KMS-11 (cell line): ENCODE data around the gene TMOD2.

Experiments used
- H2AFZ ChIP-seq: fragments of 200-600 bp; sonication (generic); 2 replicates; pipeline ENCODE4 v1.6.1; 2016; ENCODE audit warnings: antibody characterized with exemption, mixed run types, low read depth
- H3K27ac ChIP-seq: fragments of 200-600 bp; sonication (generic); 2 replicates; pipeline ENCODE4 v1.6.1; 2016; ENCODE audit warnings: mild to moderate bottlenecking, mixed run types
- H3K27me3 ChIP-seq: fragments of 200-600 bp; sonication (generic); 2 replicates; pipeline ENCODE4 v1.6.1; 2017; ENCODE audit warnings: mild to moderate bottlenecking, low read depth, mixed run types, moderate library complexity; ENCODE audit not compliant: insufficient read depth
- H3K36me3 ChIP-seq: fragments of 200-600 bp; sonication (generic); 2 replicates; pipeline ENCODE4 v1.6.1; 2017; ENCODE audit warnings: mild to moderate bottlenecking, mixed run types; ENCODE audit not compliant: insufficient read depth
- H3K4me1 ChIP-seq: fragments of 200-600 bp; sonication (generic); 2 replicates; pipeline ENCODE4 v1.6.1; 2016; ENCODE audit warnings: mild to moderate bottlenecking, low read depth, mixed run types; ENCODE audit not compliant: poor library complexity, severe bottlenecking
- H3K4me2 ChIP-seq: fragments of 200-600 bp; sonication (generic); 2 replicates; pipeline ENCODE4 v1.7.0; 2016; ENCODE audit warnings: mild to moderate bottlenecking, mixed run types
- H3K4me3 ChIP-seq: fragments of 200-600 bp; sonication (generic); IDR thresholded peaks from 2 replicates; pipeline ENCODE4 v1.6.1; 2017; ENCODE audit warnings: low read depth, low read length, mixed read lengths; ENCODE audit not compliant: insufficient read depth
- H3K79me2 ChIP-seq: fragments of 200-600 bp; sonication (generic); 2 replicates; pipeline ENCODE4 v1.6.1; 2016; ENCODE audit warnings: low read depth, mixed run types; ENCODE audit not compliant: insufficient read depth
- H3K9ac ChIP-seq: fragments of 200-600 bp; sonication (generic); 2 replicates; pipeline ENCODE4 v1.6.1; 2016; ENCODE audit warnings: mild to moderate bottlenecking, mixed run types
- H4K20me1 ChIP-seq: fragments of 200-600 bp; sonication (generic); 2 replicates; pipeline ENCODE4 v1.6.1; 2016; ENCODE audit warnings: mild to moderate bottlenecking, mixed run types; ENCODE audit not compliant: insufficient read depth
- CTCF ChIP-seq: fragments of 200-600 bp; sonication (generic); conservative IDR thresholded peaks from 2 replicates; pipeline ENCODE4 v1.6.1; 2017; ENCODE audit warnings: low read depth, mild to moderate bottlenecking, antibody characterized with exemption, low read length, moderate library complexity, mixed read lengths

TMOD2 gene

GRCh38 chr15:51842265-51842664 lies 90.9 kb downstream of the TMOD2 start:
- peaks cover 8% of the 10 kb centered on the region for H4K20me1 ChIP-seq
- H3K4me3 ChIP-seq = no peak overlapping the region
- H3K36me3 ChIP-seq = no peaks in the 10 kb centered on the region
- no peak overlapping the region for H2AFZ ChIP-seq
- H3K27ac ChIP-seq = no peak overlapping the region
- H3K27me3 ChIP-seq = no peaks in the 10 kb centered on the region
- H3K4me1 ChIP-seq = peaks cover 41% of the 10 kb centered on the region
- H3K9ac ChIP-seq = no peak overlapping the region
- peaks cover 74% of the 10 kb centered on the region; the same call in 1 of the 2 replicates for H3K79me2 ChIP-seq
- no peak for TF ChIP-seq CTCF
- H3K4me2 ChIP-seq = no peak overlapping the region

- no peak overlapping the region for H2AFZ ChIP-seq
- H3K9ac ChIP-seq = no peak overlapping the region
- no peak for TF ChIP-seq CTCF
- H3K4me3 ChIP-seq = no peak overlapping the region
- H4K20me1 ChIP-seq = peaks cover 7% of the 10 kb centered on the region
- H3K36me3 ChIP-seq = no peaks in the 10 kb centered on the region
- H3K4me2 ChIP-seq = no peak overlapping the region
- peaks cover 78% of the 10 kb centered on the region; the same call in 1 of the 2 replicates for H3K79me2 ChIP-seq
- H3K4me1 ChIP-seq = peaks cover 38% of the 10 kb centered on the region
- no peaks in the 10 kb centered on the region for H3K27me3 ChIP-seq
- H3K27ac ChIP-seq = no peak overlapping the region
Observed at GRCh38 chr15:51842852-51843737, 91.7 kb downstream of the TMOD2 start.

GRCh38 chr15:51844747-51845426 lies 93.5 kb downstream of the TMOD2 start:
- Histone ChIP-seq H3K4me1 (peaks cover 38% of the 10 kb centered on the region), H3K27ac (no peak overlapping the region), H3K4me2 (no peak overlapping the region)

GRCh38 chr15:51846066-51846462 lies 94.7 kb downstream of the TMOD2 start:
- H2AFZ ChIP-seq = no peak overlapping the region
- H3K27ac ChIP-seq = no peak overlapping the region
- no peak overlapping the region for H3K4me3 ChIP-seq
- H4K20me1 ChIP-seq = peaks cover 4% of the 10 kb centered on the region
- H3K4me2 ChIP-seq = no peak overlapping the region
- H3K27me3 ChIP-seq = no peaks in the 10 kb centered on the region
- TF ChIP-seq CTCF = no peak
- peaks cover 33% of the 10 kb centered on the region for H3K4me1 ChIP-seq
- no peak overlapping the region for H3K9ac ChIP-seq
- H3K79me2 ChIP-seq = peaks cover 80% of the 10 kb centered on the region; the same call in 1 of the 2 replicates
- no peaks in the 10 kb centered on the region for H3K36me3 ChIP-seq

More at GRCh38 chr15:51844747-51845426, 93.5 kb downstream of the TMOD2 start:
- H3K9ac ChIP-seq = no peak overlapping the region
- H4K20me1 ChIP-seq = peaks cover 4% of the 10 kb centered on the region
- H3K79me2 ChIP-seq = peaks cover 84% of the 10 kb centered on the region; the same call in 1 of the 2 replicates
- H2AFZ ChIP-seq = no peak overlapping the region
- H3K4me3 ChIP-seq = no peak overlapping the region
- no peak for TF ChIP-seq CTCF
- no peaks in the 10 kb centered on the region for H3K27me3 ChIP-seq
- H3K36me3 ChIP-seq = no peaks in the 10 kb centered on the region
